Upper lobe of right lung (tissue), 1 donor: ENCODE measurements around the gene ANKRD33. TPM values are rescaled to one million over a fixed set of nuclear protein-coding genes. Genes with fewer than 3 reads are reported as not detected.
A peak's percentile ranks its signal among the peaks of the same experiment; 100 is the strongest.

ENCODE experiments used
- ATAC-seq: fragments of 200-7000 bp; cut with Tn5 transposase; one replicate; pipeline ENCODE4 v1.9.1; 2020; ENCODE audit warnings: mild to moderate bottlenecking, moderate library complexity
- DNase-seq: peaks from one replicate; pipeline ENCODE4 v3.0.0-alpha.2; 2020
- H3K27ac ChIP-seq: fragments of 200-600 bp; one replicate; pipeline ENCODE4 v1.8.0; 2022
- H3K27me3 ChIP-seq: fragments of 200-600 bp; one replicate; pipeline ENCODE4 v1.8.0; 2022; ENCODE audit warnings: mild to moderate bottlenecking
- H3K36me3 ChIP-seq: fragments of 200-600 bp; one replicate; pipeline ENCODE4 v1.8.0; 2022
- H3K4me1 ChIP-seq: fragments of 200-600 bp; one replicate; pipeline ENCODE4 v1.8.0; 2022
- H3K4me3 ChIP-seq: fragments of 200-600 bp; one replicate; pipeline ENCODE4 v1.8.0; 2022; ENCODE audit warnings: mild to moderate bottlenecking
- H3K9me3 ChIP-seq: fragments of 200-600 bp; one replicate; pipeline ENCODE4 v1.8.0; 2022
- intact Hi-C: fragments of 100-400 bp; cut with DNase I; formaldehyde crosslinking; loops from one replicate; pipeline ENCODE4 v1.11.0; 2022
- total RNA-seq: library from RNA; stranded (reverse); fragmentation: NEBNext Ultra II Directional; extraction: Animal tissue kit (Norgen Biotek cat#: 25700); gene quantifications from one replicate; pipeline ENCODE4 v1.2.1, GENCODE V29; 2021
- TF ChIP-seq, protein P1 (sequence below): fragments of 200-600 bp; IDR thresholded peaks from one replicate; pipeline ENCODE4 v1.8.0; 2022; ENCODE audit warnings: antibody characterized with exemption
- donor health status: DM: no; HTN: yes; CAD: no; lungs with severe emphysema.

The ANKRD33 gene
- total RNA-seq, 1 donor from 2014 or later, result not detected

DNA sequence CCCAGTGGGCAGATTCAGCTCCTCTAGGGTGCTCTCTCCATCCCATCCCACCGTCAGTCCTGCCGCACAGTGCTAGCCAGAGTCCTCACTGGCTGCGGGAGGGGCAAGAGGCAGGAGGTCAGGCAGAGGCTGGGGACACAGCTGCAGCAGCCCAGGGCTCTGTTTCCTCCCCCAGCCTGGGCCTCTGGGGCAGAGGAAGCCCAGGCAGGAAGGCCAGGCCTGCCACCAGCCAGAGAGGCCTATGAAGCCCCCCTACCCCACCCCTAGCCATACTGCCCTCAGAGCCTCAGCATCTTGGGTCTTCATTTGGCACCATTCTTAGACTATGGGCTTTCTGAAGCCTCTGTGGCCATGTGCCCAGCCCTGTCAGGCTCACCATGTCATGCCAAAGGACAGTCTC, 22.8 kb downstream of the ANKRD33 start:
- no peaks in the 10 kb centered on the region for H3K27me3 ChIP-seq
- peaks cover 9% of the 10 kb centered on the region for H3K36me3 ChIP-seq
- peak overlapping the region; percentile 86 for H3K27ac ChIP-seq
- intact Hi-C loops, result no loop called here
- TF ChIP-seq, protein P1, sequence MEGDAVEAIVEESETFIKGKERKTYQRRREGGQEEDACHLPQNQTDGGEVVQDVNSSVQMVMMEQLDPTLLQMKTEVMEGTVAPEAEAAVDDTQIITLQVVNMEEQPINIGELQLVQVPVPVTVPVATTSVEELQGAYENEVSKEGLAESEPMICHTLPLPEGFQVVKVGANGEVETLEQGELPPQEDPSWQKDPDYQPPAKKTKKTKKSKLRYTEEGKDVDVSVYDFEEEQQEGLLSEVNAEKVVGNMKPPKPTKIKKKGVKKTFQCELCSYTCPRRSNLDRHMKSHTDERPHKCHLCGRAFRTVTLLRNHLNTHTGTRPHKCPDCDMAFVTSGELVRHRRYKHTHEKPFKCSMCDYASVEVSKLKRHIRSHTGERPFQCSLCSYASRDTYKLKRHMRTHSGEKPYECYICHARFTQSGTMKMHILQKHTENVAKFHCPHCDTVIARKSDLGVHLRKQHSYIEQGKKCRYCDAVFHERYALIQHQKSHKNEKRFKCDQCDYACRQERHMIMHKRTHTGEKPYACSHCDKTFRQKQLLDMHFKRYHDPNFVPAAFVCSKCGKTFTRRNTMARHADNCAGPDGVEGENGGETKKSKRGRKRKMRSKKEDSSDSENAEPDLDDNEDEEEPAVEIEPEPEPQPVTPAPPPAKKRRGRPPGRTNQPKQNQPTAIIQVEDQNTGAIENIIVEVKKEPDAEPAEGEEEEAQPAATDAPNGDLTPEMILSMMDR, result no peak
- peaks cover 55% of the 10 kb centered on the region for H3K4me1 ChIP-seq
- ATAC-seq (no peak), DNase-seq (peak; percentile 55)
- H3K9me3 ChIP-seq, result no peaks in the 10 kb centered on the region
- H3K4me3 ChIP-seq, result peak overlapping the region; percentile 58

DNA sequence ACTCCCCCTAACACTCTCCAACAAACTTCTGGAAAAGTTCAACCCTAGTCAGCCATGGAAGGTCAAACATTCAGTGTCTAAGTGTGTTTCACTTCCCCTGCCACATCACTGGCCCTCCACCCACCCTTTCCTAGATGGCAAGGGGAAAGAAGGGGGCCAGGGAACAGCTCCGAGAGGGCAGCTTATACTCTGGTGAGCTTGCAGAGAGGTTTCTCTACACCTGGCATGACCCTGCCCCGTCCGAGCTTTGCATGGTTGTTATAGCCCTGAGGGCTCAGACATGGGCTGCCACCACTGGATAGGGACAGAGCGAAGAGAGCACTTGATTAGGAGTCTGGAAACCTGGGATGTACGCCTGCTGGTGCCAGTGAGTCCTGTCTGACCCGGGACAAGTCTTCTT, 23.4 kb downstream of the ANKRD33 start:
- Histone ChIP-seq H3K9me3 (no peaks in the 10 kb centered on the region), H3K4me3 (peak overlapping the region; percentile 58), H3K4me1 (peaks cover 53% of the 10 kb centered on the region), H3K27me3 (no peaks in the 10 kb centered on the region), H3K27ac (peak overlapping the region; percentile 86), H3K36me3 (peaks cover 15% of the 10 kb centered on the region)
- intact Hi-C loops, result no loop called here
- ATAC-seq (peak; percentile 28), DNase-seq (peak; percentile 61)
- TF ChIP-seq, protein P1, result no peak

DNA sequence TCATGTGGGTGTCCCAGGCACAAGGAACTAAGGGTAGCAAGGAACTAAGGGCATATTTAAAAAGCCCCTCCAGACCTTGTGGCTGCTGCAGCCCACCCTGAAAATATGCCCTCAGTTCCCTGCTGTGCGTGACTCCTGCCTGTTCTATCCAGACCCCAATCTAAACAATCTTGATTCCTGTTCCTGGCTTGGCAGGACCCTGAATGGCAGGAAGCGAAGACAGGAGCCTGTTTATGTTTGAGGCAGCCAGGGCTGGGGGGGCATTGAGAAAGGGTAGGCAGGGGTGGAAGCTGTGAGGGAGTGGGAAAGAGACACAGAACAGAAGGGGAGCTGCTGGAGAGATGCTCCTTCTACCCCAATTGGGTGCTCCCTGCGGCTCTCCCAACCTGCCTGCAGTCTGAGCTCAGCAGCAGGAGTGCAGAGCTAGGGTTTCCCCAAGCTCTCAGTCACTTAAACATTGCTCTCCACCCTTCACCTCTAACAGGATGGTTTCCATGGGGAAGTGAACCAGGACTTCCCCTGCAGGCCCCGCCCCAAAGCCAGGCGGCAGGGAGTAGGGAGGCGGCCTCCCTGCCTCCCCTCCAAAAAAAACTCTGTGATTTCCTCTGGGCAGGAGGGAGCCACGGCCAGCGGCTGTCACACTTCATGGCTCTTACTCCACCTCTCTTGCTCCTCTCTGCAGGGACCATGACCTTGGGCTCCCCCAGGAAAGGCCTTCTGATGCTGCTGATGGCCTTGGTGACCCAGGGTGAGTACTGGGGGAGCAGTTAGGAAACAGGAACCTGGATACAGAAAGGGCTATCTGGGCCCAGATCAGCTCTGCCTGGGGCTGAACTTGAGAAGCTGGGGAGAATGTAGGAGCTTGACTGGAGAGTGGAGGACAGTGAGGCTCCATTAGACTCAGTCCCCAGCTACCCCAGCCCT, 24.1 kb downstream of the ANKRD33 start:
- peak; percentile 81 for ATAC-seq

DNA sequence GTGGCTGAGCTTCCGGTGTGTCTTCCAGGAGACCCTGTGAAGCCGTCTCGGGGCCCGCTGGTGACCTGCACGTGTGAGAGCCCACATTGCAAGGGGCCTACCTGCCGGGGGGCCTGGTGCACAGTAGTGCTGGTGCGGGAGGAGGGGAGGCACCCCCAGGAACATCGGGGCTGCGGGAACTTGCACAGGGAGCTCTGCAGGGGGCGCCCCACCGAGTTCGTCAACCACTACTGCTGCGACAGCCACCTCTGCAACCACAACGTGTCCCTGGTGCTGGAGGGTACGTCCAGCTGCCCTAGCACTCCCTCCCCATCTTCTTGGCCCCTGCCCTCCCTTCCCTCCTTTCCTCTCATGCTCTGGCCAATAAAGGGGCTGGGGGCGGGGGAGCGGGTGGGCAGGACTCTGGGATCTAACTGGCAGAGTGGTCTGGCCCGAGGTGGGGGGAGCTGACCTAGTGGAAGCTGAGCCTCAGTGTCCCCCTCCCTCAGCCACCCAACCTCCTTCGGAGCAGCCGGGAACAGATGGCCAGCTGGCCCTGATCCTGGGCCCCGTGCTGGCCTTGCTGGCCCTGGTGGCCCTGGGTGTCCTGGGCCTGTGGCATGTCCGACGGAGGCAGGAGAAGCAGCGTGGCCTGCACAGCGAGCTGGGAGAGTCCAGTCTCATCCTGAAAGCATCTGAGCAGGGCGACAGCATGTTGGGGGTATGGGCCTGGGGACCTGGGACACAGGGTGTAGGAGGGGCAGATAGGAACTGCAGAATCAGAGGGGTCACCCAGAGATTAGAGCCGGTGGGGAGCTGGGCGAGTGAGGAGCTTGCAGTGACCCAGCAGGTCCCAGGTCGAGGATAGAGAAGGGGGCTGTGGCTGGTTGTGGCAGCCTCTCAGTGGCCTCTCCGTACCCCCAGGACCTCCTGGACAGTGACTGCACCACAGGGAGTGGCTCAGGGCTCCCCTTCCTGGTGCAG, 25.4 kb downstream of the ANKRD33 start:
- Histone ChIP-seq H3K4me1 (peaks cover 55% of the 10 kb centered on the region), H3K36me3 (peaks cover 21% of the 10 kb centered on the region), H3K27ac (peak overlapping the region; percentile 86), H3K4me3 (peak overlapping the region; percentile 58), H3K27me3 (no peaks in the 10 kb centered on the region), H3K9me3 (no peaks in the 10 kb centered on the region)
- TF ChIP-seq, protein P1, result peak; percentile 32
- DNase-seq (peak; percentile 66), ATAC-seq (peak; percentile 15)
- intact Hi-C loops, result no loop called here

More for the DNA sequence above, 24.1 kb downstream of the ANKRD33 start:
- Histone ChIP-seq H3K4me3 (peak overlapping the region; percentile 58), H3K9me3 (no peaks in the 10 kb centered on the region), H3K27me3 (no peaks in the 10 kb centered on the region), H3K4me1 (peaks cover 54% of the 10 kb centered on the region), H3K27ac (peak overlapping the region; percentile 86), H3K36me3 (peaks cover 21% of the 10 kb centered on the region)
- intact Hi-C loops, result no loop called here
- TF ChIP-seq, protein P1, result no peak
- DNase-seq, result peak; percentile 83

DNA sequence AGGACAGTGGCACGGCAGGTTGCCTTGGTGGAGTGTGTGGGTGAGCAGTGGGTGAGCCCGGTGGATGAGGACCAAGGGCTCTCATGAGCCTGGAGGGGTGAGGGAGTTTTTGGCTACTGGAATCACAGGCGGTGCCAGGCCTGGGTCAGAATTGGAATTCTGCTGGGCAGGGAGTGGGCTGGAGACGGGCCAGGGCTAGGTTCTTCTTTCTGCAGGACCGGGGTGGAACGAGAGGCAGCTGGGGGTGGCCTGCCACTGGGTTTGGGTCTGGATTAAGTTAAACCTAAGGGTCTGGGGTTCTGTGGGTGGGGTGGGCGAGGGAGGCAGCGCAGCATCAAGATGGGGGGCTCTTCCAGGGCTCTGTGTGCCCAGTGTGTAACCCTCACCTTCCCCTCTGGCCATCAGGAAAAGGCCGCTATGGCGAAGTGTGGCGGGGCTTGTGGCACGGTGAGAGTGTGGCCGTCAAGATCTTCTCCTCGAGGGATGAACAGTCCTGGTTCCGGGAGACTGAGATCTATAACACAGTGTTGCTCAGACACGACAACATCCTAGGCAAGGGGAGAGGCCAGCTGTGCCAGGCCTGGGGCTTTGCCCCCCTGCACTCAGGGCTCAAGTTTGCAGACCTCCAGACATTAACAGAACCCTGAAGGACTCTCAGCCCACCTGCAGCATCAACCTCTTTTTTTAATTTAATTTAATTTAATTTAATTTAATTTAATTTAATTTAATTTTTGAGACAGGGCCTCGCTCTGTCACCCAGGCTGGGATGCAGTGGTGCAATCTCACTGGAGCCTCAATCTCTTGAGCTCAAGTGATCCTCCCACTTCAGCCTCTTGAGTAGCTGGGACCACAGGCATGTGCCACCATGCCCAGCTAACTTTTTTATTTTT, 26.4 kb downstream of the ANKRD33 start:
- H3K27me3 ChIP-seq, result no peaks in the 10 kb centered on the region
- no peaks in the 10 kb centered on the region for H3K9me3 ChIP-seq
- TF ChIP-seq, protein P1, result no peak
- peak overlapping the region; percentile 58 for H3K4me3 ChIP-seq
- H3K4me1 ChIP-seq, result peaks cover 55% of the 10 kb centered on the region
- H3K36me3 ChIP-seq, result peaks cover 27% of the 10 kb centered on the region
- DNase-seq (peak; percentile 67), ATAC-seq (peak; percentile 2)
- intact Hi-C loops, result no loop called here
- H3K27ac ChIP-seq, result peak overlapping the region; percentile 86
